K562 (cell line): ENCODE measurements around the gene HOXB6. TPM values are rescaled to one million over a fixed set of nuclear protein-coding genes. Genes with fewer than 3 reads are reported as not detected.
A peak's percentile ranks its signal among the peaks of the same experiment; 100 is the strongest.

Experiments used
- ATAC-seq: fragments of 200-7000 bp; cut with Tn5 transposase; 3 replicates; pipeline ENCODE4 v1.9.1; 2020; ENCODE audit warnings: moderate library complexity
- BruUV-seq: library from RNA; stranded (reverse); fragments of 400-500 nt; replicated peaks from 2 replicates; lab custom pipeline; 2021; lab: Mats Ljungman, UMichigan
- CTCF ChIA-PET: fragments of 300-600 bp; formaldehyde crosslinking; extraction: SDS; loops from one replicate; lab custom pipeline; 2021; ENCODE audit warnings: low intra/inter-chr PET ratio; lab: Yijun Ruan, JAX
- POLR2A ChIA-PET: fragments of 300-600, 350-650 bp; sonication (Branson Sonifier 250); formaldehyde crosslinking; extraction: SDS; loops from one replicate; lab custom pipeline; 2021; ENCODE audit warnings: antibody characterized with exemption, inconsistent platforms; lab: Yijun Ruan, JAX
- DNase-seq, 4 experiments: peaks; one replicate each; pipeline versions ENCODE4 v3.0.0 to v3.0.0-alpha.2; 2011 to 2018; ENCODE audit warnings: low spot score in 3 of 4, mixed read lengths in 3 of 4; ENCODE audit errors: extremely low read depth in 1 of 4
- FAIRE-seq: peaks from 2 replicates; lab custom pipeline; 2011; peaks lifted over from hg19 to GRCh38; lab: Jason Lieb, UNC
- H2AFZ ChIP-seq: 2 replicates; pipeline ENCODE4 v1.6.0; 2011; ENCODE audit warnings: low read depth, low read length, control low read depth, inconsistent platforms
- H3K27ac ChIP-seq: fragments of 200-600 bp; 3 replicates; pipeline ENCODE4 v1.8.0; 2011; ENCODE audit warnings: low read depth, mild to moderate bottlenecking, control low read depth, inconsistent platforms, low read length, moderate library complexity, mixed read lengths; ENCODE audit errors: extremely low read depth
- H3K27me3 ChIP-seq, 2 experiments: fragments of 300-600 bp in 1 of 2; 2 replicates in 1 of 2; 3 replicates in 1 of 2; pipeline versions ENCODE4 v1.6.0 to v1.8.0; 2011; ENCODE audit warnings: inconsistent platforms in 2 of 2, low read length in 2 of 2, mild to moderate bottlenecking in 1 of 2, mixed read lengths in 1 of 2, moderate library complexity in 1 of 2; ENCODE audit not compliant: control insufficient read depth in 2 of 2, insufficient read depth in 2 of 2
- H3K36me3 ChIP-seq: fragments of 300-600 bp; 3 replicates; pipeline ENCODE4 v1.8.0; 2011; ENCODE audit warnings: mild to moderate bottlenecking, low read length, inconsistent platforms; ENCODE audit not compliant: control insufficient read depth, insufficient read depth
- H3K4me1 ChIP-seq, 2 experiments: fragments of 200-600 bp in 1 of 2; replicated peaks in 1 of 2; 2 replicates in 1 of 2; 3 replicates in 1 of 2; pipeline versions ENCODE4 v1.5.1 to v1.8.0; 2011; ENCODE audit warnings: inconsistent platforms in 2 of 2, low read length in 2 of 2, mild to moderate bottlenecking in 1 of 2, mixed read lengths in 1 of 2, moderate library complexity in 1 of 2; ENCODE audit not compliant: control insufficient read depth in 2 of 2, insufficient read depth in 2 of 2
- H3K4me2 ChIP-seq: 2 replicates; pipeline ENCODE4 v1.6.1; 2011; ENCODE audit warnings: low read length, control low read depth, inconsistent platforms, mixed read lengths; ENCODE audit not compliant: insufficient read depth
- H3K4me3 ChIP-seq: fragments of 200-600 bp; sonication (generic), shearing (Covaris generic); 2 replicates; pipeline ENCODE4 v1.5.1; 2016; ENCODE audit warnings: control low read depth, inconsistent platforms
- H3K79me2 ChIP-seq: fragments of 200-600 bp; 3 replicates; pipeline ENCODE4 v1.8.0; 2011; ENCODE audit warnings: low read length, inconsistent platforms; ENCODE audit not compliant: control insufficient read depth, insufficient read depth
- H3K9ac ChIP-seq, 2 experiments: 2 replicates each; pipeline versions ENCODE4 v1.6.0 to v1.6.1; 2011; ENCODE audit warnings: low read depth in 2 of 2, low read length in 2 of 2, control low read depth in 1 of 2, inconsistent platforms in 1 of 2, mild to moderate bottlenecking in 1 of 2, mixed read lengths in 1 of 2; ENCODE audit not compliant: insufficient read depth in 1 of 2
- H3K9me1 ChIP-seq: one replicate; pipeline ENCODE4 v1.6.0; 2011; ENCODE audit warnings: inconsistent platforms, mild to moderate bottlenecking, low read length, moderate library complexity; ENCODE audit not compliant: control insufficient read depth, insufficient read depth
- H3K9me3 ChIP-seq: replicated peaks from 2 replicates; pipeline ENCODE4 v1.5.1; 2011; ENCODE audit warnings: low read depth, low read length, inconsistent platforms; ENCODE audit not compliant: control insufficient read depth, insufficient read depth
- H4K20me1 ChIP-seq: replicated peaks from 2 replicates; pipeline ENCODE4 v1.6.1; 2011; ENCODE audit warnings: low read length, inconsistent platforms, mixed read lengths; ENCODE audit not compliant: control insufficient read depth, insufficient read depth
- BRF1 ChIP-seq: IDR thresholded peaks from 3 replicates; pipeline ENCODE4 v1.6.1; 2011; ENCODE audit warnings: borderline replicate concordance, mild to moderate bottlenecking; ENCODE audit not compliant: insufficient read length; ENCODE audit errors: extremely low read depth
- EGR1 ChIP-seq: fragments of 450-650 bp; conservative IDR thresholded peaks from 2 replicates; pipeline ENCODE4 v1.6.1; 2017; ENCODE audit warnings: mild to moderate bottlenecking
- HDAC3 ChIP-seq: fragments of 450-650 bp; IDR thresholded peaks from 2 replicates; pipeline ENCODE4 v1.6.1; 2018; ENCODE audit warnings: borderline replicate concordance, mild to moderate bottlenecking, moderate library complexity; ENCODE audit not compliant: partially characterized antibody
- HIVEP1 ChIP-seq: fragments of 250-450 bp; sonication (Bioruptor Pico); IDR thresholded peaks from 2 replicates; pipeline ENCODE4 v1.4.0; 2020; ENCODE audit warnings: mild to moderate bottlenecking
- MEF2D ChIP-seq: conservative IDR thresholded peaks from 2 replicates; pipeline ENCODE4 v1.6.1; 2016; ENCODE audit warnings: low read depth, missing genetic modification characterization, missing compliant biosample characterization
- MTA2 ChIP-seq: fragments of 450-650 bp; IDR thresholded peaks from 2 replicates; pipeline ENCODE4 v1.6.1; 2016; ENCODE audit warnings: low read depth
- NBN ChIP-seq: fragments of 450-650 bp; IDR thresholded peaks from 2 replicates; pipeline ENCODE4 v1.6.1; 2016; ENCODE audit warnings: low read depth, mild to moderate bottlenecking
- NRF1 ChIP-seq, 2 experiments: fragments of 450-650 bp; IDR thresholded peaks in 1 of 2; conservative IDR thresholded peaks in 1 of 2; 2 replicates each; pipeline ENCODE4 v1.6.1; 2014; ENCODE audit warnings: mild to moderate bottlenecking in 2 of 2
- PML ChIP-seq: IDR thresholded peaks from 2 replicates; pipeline ENCODE4 v1.6.1; 2012; ENCODE audit warnings: low read length, inconsistent platforms
- POLR2AphosphoS2 ChIP-seq: IDR thresholded peaks from 2 replicates; pipeline ENCODE4 v1.6.1; 2012; ENCODE audit warnings: low read length, improper control_type of control experiment
- POLR2B ChIP-seq: fragments of 450-650 bp; IDR thresholded peaks from 2 replicates; pipeline ENCODE4 v1.6.1; 2018; ENCODE audit warnings: low read depth; ENCODE audit not compliant: partially characterized antibody
- THRA ChIP-seq: fragments of 450-650 bp; IDR thresholded peaks from 2 replicates; pipeline ENCODE4 v1.6.1; 2017; ENCODE audit warnings: mild to moderate bottlenecking, moderate library complexity
- TOE1 ChIP-seq, 2 experiments: fragments of 450-650 bp in 1 of 2; sonication (generic) in 1 of 2; formaldehyde crosslinking in 1 of 2; IDR thresholded peaks; 2 replicates each; pipeline versions ENCODE4 v1.7.1 to v1.8.0; 2016 to 2022; ENCODE audit warnings: borderline replicate concordance in 2 of 2, mild to moderate bottlenecking in 2 of 2, antibody characterized with exemption in 1 of 2, inconsistent platforms in 1 of 2, low read depth in 1 of 2, missing genetic modification reagents in 1 of 2, moderate library complexity in 1 of 2
- ZEB2 ChIP-seq: fragments of 450-650 bp; IDR thresholded peaks from 2 replicates; pipeline ENCODE4 v1.6.1; 2016
- ZNF639 ChIP-seq, 2 experiments: fragments of 200-800 bp in 1 of 2; sonication (Bioruptor generic) in 1 of 2; sonication (generic) in 1 of 2; formaldehyde crosslinking in 1 of 2; IDR thresholded peaks in 1 of 2; conservative IDR thresholded peaks in 1 of 2; 2 replicates each; pipeline versions ENCODE4 v1.5.0 to v1.6.1; 2016 to 2020; ENCODE audit warnings: missing compliant biosample characterization in 1 of 2, missing genetic modification characterization in 1 of 2, missing genetic modification reagents in 1 of 2
- WGBS: fragments of 100-300 bp; shearing (Covaris generic); methylation state at CpG from one replicate; pipeline ENCODE4 v1.1.6; 2016; ENCODE audit warnings: low coverage, mixed read lengths; ENCODE audit not compliant: insufficient coverage; ENCODE audit errors: missing lambda C conversion rate; 5-methylcytosine and 5-hydroxymethylcytosine counted together
- in situ Hi-C: fragments of 300-500 bp; cut with MboI; formaldehyde crosslinking; loops from 4 replicates; pipeline ENCODE4 v1.15.0; 2018; ENCODE audit warnings: inconsistent platforms, mixed read lengths
- intact Hi-C: fragments of 100-400 bp; cut with micrococcal nuclease; formaldehyde crosslinking; loops from 2 replicates; pipeline ENCODE4 v1.14.2; 2022
- polyA plus RNA-seq, 8 experiments: library from polyadenylated mRNA; depleted of rRNA in 4 of 8; stranded (reverse) in 5 of 8; unstranded in 3 of 8; fragments of >200 nt; fragmentation: Nextera tagmentation in 2 of 8; fragmentation: Illumina TruSeq in 1 of 8; extraction: Ambion mirVana in 2 of 8; extraction: Trizol in 1 of 8; gene quantifications; 2 replicates each; pipeline versions ENCODE4 v1.2.1 to v1.2.3, GENCODE V29; 2011 to 2014; ENCODE audit warnings: inconsistent platforms in 1 of 8, missing spikeins in 1 of 8
- total RNA-seq, 7 experiments: library from RNA; depleted of rRNA in 6 of 7; stranded (reverse); fragments of >200 nt in 6 of 7; fragmentation: Illumina TruSeq in 2 of 7; extraction: Trizol in 2 of 7; gene quantifications; 2 replicates each; pipeline versions ENCODE4 v1.2.1 to v1.2.3, GENCODE V29; 2011 to 2021; ENCODE audit warnings: low replicate concordance in 1 of 7

HOXB6 gene
- total and polyA plus RNA-seq, 9 of the 15 experiments (the other 6 are each of a cell fraction or from before 2014, with no cell fraction given): 1.2 to 14.8 (median 4.9) TPM

- intact Hi-C loops: loop anchor here (2.0 to 5.0 kb wide), 2 partner anchors 80 to 371 kb away; partner anchors contain the start of gene IGF2BP1
- in situ Hi-C loops: loop anchor here (10.0 kb wide), 1 partner anchor 592 kb away; the partner anchor contains the start of gene COPZ2
- peak within 1 kb of the TSS; percentile 73; the same call in 1 of the 2 replicates for H2AFZ ChIP-seq
- H3K27ac ChIP-seq: peak within 1 kb of the TSS; percentile 99
- H3K36me3 ChIP-seq: peaks cover 33% of the 10 kb centered on the region
- ATAC-seq (peak; percentile 75), DNase-seq (peak; percentile 91 to 99 (median 94)), FAIRE-seq (peak; percentile 92)
- H3K79me2 ChIP-seq: peaks cover 93% of the 10 kb centered on the region
- CTCF ChIA-PET: interaction anchor here (0.7 kb wide), 1 partner anchor 69 kb away, joined by 3 read pairs; no protein-coding TSS in a partner anchor
- peaks cover 33% of the 10 kb centered on the region for H4K20me1 ChIP-seq
- WGBS: under 1% methylated on average over 35 of the region's 50 CpGs
- POLR2A ChIA-PET: interaction anchor here (0.5 to 4.0 kb wide), 19 partner anchors 8 to 580 kb away, joined by 3 to 43 read pairs (median 3); partner anchors contain the start of genes HOXB3 and HOXB8
- peaks cover 38 to 58% of the 10 kb centered on the region in 2 experiments for H3K4me1 ChIP-seq
- TSS peak; percentile 82 for BruUV-seq
- peak within 1 kb of the TSS; percentile 99 to 100 for H3K9ac ChIP-seq
- no peaks in the 10 kb centered on the region for H3K27me3 ChIP-seq
- H3K4me3 ChIP-seq: peak within 1 kb of the TSS; percentile 97
- peak within 1 kb of the TSS; percentile 99 for H3K4me2 ChIP-seq
- H3K9me3 ChIP-seq: no peaks in the 10 kb centered on the region
- H3K9me1 ChIP-seq: no peaks in the 10 kb centered on the region
- TF ChIP-seq ZEB2: peak; percentile 36
- peak; percentile 89 for TF ChIP-seq POLR2B
- TF ChIP-seq HIVEP1 (CRISPR knock-in tag): no peak
- peak; percentile 100 for TF ChIP-seq EGR1
- 0 out of 2 replicates have a peak, but pooled peaks have one; percentile 75 for TF ChIP-seq POLR2AphosphoS2
- TF ChIP-seq MTA2: peak; percentile 33; the same call in 1 of the 2 replicates
- peak; percentile 51 for TF ChIP-seq PML
- peak; percentile 97 for TF ChIP-seq NBN
- TF ChIP-seq THRA: no peak
- no peak for TF ChIP-seq BRF1
- TF ChIP-seq TOE1 (IDR thresholded peaks at IDR 0.05; ENCODE audit: borderline replicate concordance): peak; percentile 69
- TF ChIP-seq TOE1 (CRISPR knock-in tag; IDR thresholded peaks at IDR 0.05; ENCODE audit: borderline replicate concordance, low read depth): no peak
- TF ChIP-seq ZNF639 (CRISPR knock-in tag; conservative IDR thresholded peaks at IDR 0.05 in 1 of 2, IDR thresholded peaks at IDR 0.05 in 1 of 2): peak in 1 of 2 experiments; percentile 97; a peak in 2 of 4 replicates
- peak; percentile 53 to 58 for TF ChIP-seq NRF1 (conservative IDR thresholded peaks at IDR 0.05 in 1 of 2, IDR thresholded peaks at IDR 0.05 in 1 of 2)
- peak; percentile 84 for TF ChIP-seq HDAC3
- 0 out of 2 replicates have a peak, but pooled peaks have one; percentile 33 for TF ChIP-seq MEF2D (tag)
These were observed 21.7 kb upstream of the HOXB6 start, which contains the start of gene HOXB9 for GRCh38 chr17:48626245-48627117. Gene HOXB9, minus strand, starts transcription at chr17:48626358. Its CDS starts 89 bp downstream, at chr17:48626269.
